ENCODE data around the gene ARHGAP20. TPM values are rescaled to one million over a fixed set of nuclear protein-coding genes. Genes with fewer than 3 reads are reported as not detected.
A peak's percentile ranks its signal among the peaks of the same experiment; 100 is the strongest.

The ARHGAP20 gene
- total and polyA plus RNA-seq, 9 of the 15 experiments (the other 6 are each of a cell fraction or from before 2014, with no cell fraction given): 0.07 TPM; not detected in 8

- no peaks in the 10 kb centered on the region for H3K27me3 ChIP-seq (ENCODE audit: control insufficient read depth in 2 of 2, insufficient read depth in 2 of 2, low read length in 2 of 2)
- ATAC-seq: no peak
- DNase-seq (ENCODE audit: extremely low read depth in 1 of 4, low spot score in 3 of 4): no peak
- no peak overlapping the region for H3K27ac ChIP-seq (ENCODE audit: extremely low read depth, low read depth, low read length)
- no peak for FAIRE-seq
- no peaks in the 10 kb centered on the region for H3K9me1 ChIP-seq (ENCODE audit: control insufficient read depth, insufficient read depth, low read length)
- no peak overlapping the region for H3K4me2 ChIP-seq (ENCODE audit: insufficient read depth, low read length)
- no peaks in the 10 kb centered on the region for H4K20me1 ChIP-seq (replicated peaks; ENCODE audit: control insufficient read depth, insufficient read depth, low read length)
- ChIA-PET CTCF (ENCODE audit: low intra/inter-chr PET ratio) (no interaction called here), POLR2A (no interaction called here)
- H3K79me2 ChIP-seq (ENCODE audit: control insufficient read depth, insufficient read depth, low read length): no peaks in the 10 kb centered on the region
- TF ChIP-seq ZBTB11 (CRISPR knock-in tag; IDR thresholded peaks at IDR 0.05): no peak
- TF ChIP-seq ZBTB8A (IDR thresholded peaks at IDR 0.05; ENCODE audit: partially characterized antibody): no peak
- TF ChIP-seq MAFK (IDR thresholded peaks at IDR 0.05; ENCODE audit: low read length): peak; percentile 67
- peak; percentile 70 for TF ChIP-seq ZNF316 (IDR thresholded peaks at IDR 0.05)
- TF ChIP-seq MAFG (tag; conservative IDR thresholded peaks at IDR 0.05): peak; percentile 53
- no peak for TF ChIP-seq RBM17 (IDR thresholded peaks at IDR 0.05; ENCODE audit: borderline replicate concordance, low read depth, low read length)
- TF ChIP-seq MAFF (IDR thresholded peaks at IDR 0.05; ENCODE audit: low read length): peak; percentile 73
- TF ChIP-seq C11orf30 (IDR thresholded peaks at IDR 0.05; ENCODE audit: low read depth): peak; percentile 38; the same call in 1 of the 2 replicates
- in situ Hi-C loops (cut with MboI): no loop called here
- no TSS peak for BruUV-seq (replicated peaks)
- no peaks in the 10 kb centered on the region for H3K9me3 ChIP-seq (replicated peaks; ENCODE audit: control insufficient read depth, insufficient read depth, low read depth, low read length)
- intact Hi-C loops (cut with micrococcal nuclease): no loop called here
- no peaks in the 10 kb centered on the region for H3K36me3 ChIP-seq (ENCODE audit: control insufficient read depth, insufficient read depth, low read length)
- no peak overlapping the region for H3K9ac ChIP-seq (ENCODE audit: insufficient read depth in 1 of 2, low read depth in 2 of 2, low read length in 2 of 2)
- H2AFZ ChIP-seq (ENCODE audit: low read depth, low read length): no peak overlapping the region
- no peak overlapping the region for H3K4me3 ChIP-seq
- no peaks in the 10 kb centered on the region for H3K4me1 ChIP-seq (replicated peaks in 1 of 2; ENCODE audit: control insufficient read depth in 2 of 2, insufficient read depth in 2 of 2, low read length in 2 of 2)
These were observed 23.4 kb upstream of the ARHGAP20 start for GRCh38 chr11:110735455-110736170.
